HG03460 (cell line): ENCODE results near the gene LCNL1.

ENCODE experiments used
- ATAC-seq: cut with Tn5 transposase; IDR thresholded peaks from one replicate; pipeline ENCODE4 v1.9.1; 2021; ENCODE audit not compliant: unreplicated experiment

LCNL1 gene

GRCh38 chr9:137008312-137008711 is 25.5 kb downstream of the LCNL1 start:
- no peak for ATAC-seq

- no peak for ATAC-seq
Observed at GRCh38 chr9:137009217-137009616, 26.4 kb downstream of the LCNL1 start.

GRCh38 chr9:137009938-137010732 is 27.3 kb downstream of the LCNL1 start:
- no peak for ATAC-seq

- ATAC-seq = no peak
Observed at GRCh38 chr9:137011156-137011555, 28.4 kb downstream of the LCNL1 start.

- no peak for ATAC-seq
Observed at GRCh38 chr9:137011907-137012675, 29.3 kb downstream of the LCNL1 start.

GRCh38 chr9:137012694-137013570 is 30.1 kb downstream of the LCNL1 start:
- ATAC-seq = no peak

GRCh38 chr9:137013571-137013940 is 30.8 kb downstream of the LCNL1 start:
- ATAC-seq = no peak

- no peak for ATAC-seq
Observed at GRCh38 chr9:137014166-137014565, 31.4 kb downstream of the LCNL1 start.

- no peak for ATAC-seq
Observed at GRCh38 chr9:137014776-137015539, 32.2 kb downstream of the LCNL1 start.

GRCh38 chr9:137015540-137015930 is 32.7 kb downstream of the LCNL1 start:
- ATAC-seq = no peak

- ATAC-seq = no peak
Observed at GRCh38 chr9:137015976-137016375, 33.2 kb downstream of the LCNL1 start.

GRCh38 chr9:137016436-137016835 is 33.6 kb downstream of the LCNL1 start:
- no peak for ATAC-seq

GRCh38 chr9:137017071-137017470 is 34.3 kb downstream of the LCNL1 start:
- no peak for ATAC-seq

GRCh38 chr9:137017791-137018497 is 35.2 kb downstream of the LCNL1 start:
- ATAC-seq = no peak

- ATAC-seq = no peak
Observed at GRCh38 chr9:137018761-137019559, 36.2 kb downstream of the LCNL1 start.

- ATAC-seq = no peak
Observed at GRCh38 chr9:137019891-137020683, 37.3 kb downstream of the LCNL1 start.

- ATAC-seq = no peak
Observed at GRCh38 chr9:137020771-137021567, 38.2 kb downstream of the LCNL1 start.

- no peak for ATAC-seq
Observed at GRCh38 chr9:137021568-137021978, 38.8 kb downstream of the LCNL1 start.
